GM19452 (cell line): ENCODE results near the gene F2RL1.
"Not testable (repeated sequence)": the region's sequence is repeated elsewhere in the genome, so short reads cannot be mapped to it uniquely, and the experiment has no call there.

Source experiments
- ATAC-seq: cut with Tn5 transposase; IDR thresholded peaks from one replicate; pipeline ENCODE4 v1.9.1; 2021; ENCODE audit not compliant: unreplicated experiment

F2RL1 gene

DNA sequence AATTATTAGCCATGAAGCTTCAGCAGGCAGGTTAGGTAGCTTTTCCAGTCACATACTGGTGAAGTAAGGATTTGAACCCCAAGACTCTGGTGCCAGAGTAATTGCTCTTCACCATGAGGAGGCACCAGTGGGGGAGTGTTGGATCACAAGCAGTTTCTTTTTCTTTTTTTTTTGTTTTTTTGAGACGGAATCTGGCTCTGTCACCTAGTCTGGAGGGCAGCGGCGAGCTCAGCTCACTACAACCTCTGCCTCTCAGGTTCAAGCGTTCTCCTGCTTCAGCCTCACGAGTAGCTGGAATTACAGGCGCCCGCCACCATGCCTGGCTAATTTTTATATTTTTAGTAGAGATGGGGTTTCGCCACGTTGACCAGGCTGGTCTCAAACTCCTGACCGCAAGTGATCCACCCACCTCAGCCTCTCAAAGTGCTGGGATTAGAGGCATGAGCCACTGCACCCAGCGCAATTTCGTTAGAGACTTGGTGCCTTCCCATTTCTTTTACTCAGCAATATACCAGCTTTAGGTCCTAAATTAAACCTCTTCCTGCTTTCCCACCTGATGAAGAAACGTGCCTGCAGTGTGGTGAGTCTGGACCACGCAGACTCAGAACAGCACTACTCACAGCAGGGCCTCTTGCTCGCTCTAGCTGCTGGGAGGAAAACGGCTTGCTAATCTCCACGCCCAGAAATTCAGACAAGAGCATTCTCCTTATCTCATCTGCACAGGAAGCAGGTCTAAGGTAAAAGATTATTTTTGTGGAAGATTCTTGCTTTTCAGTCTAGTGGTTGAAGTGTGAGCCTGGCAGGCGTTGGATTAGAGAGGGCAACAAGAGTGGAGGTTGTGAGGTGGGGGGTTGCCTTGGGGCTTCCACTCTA is 30.8 kb downstream of the F2RL1 start, which contains the start of gene S100Z:
S100Z (plus strand) TSS at position 596 of the 873 bp plus-strand sequence. CDS start 25,346 bp downstream, outside the sequence.
- ATAC-seq = no peak

DNA sequence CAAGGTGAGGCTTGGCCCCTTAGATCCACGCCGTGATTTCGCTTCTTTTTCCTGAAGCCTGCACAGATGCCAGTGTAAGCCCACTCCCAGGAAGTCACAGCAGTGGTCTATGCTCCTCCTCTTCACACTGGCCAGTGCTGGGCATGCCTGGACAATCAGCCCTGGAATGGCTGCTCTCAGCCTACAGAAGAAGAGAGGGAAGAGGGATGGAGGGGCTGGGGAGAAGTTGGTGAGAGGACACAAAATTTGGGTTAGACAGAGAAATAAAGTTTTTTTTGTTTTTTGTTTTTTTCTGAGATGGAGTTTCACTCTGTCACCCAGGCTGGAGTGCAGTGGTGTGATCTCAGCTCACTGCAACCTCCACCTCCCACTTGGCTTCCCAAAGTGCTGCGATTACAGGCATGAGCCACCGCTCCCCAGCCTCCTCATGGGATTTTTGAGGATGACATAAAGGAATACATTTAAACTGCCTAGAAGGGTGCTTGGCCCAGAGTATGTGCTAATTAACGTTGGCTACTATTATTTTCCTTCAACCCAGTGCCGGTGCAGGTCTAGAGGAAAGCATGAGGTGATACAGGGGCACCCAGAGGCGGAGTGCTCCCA is 31.8 kb downstream of the F2RL1 start:
- no peak for ATAC-seq

DNA sequence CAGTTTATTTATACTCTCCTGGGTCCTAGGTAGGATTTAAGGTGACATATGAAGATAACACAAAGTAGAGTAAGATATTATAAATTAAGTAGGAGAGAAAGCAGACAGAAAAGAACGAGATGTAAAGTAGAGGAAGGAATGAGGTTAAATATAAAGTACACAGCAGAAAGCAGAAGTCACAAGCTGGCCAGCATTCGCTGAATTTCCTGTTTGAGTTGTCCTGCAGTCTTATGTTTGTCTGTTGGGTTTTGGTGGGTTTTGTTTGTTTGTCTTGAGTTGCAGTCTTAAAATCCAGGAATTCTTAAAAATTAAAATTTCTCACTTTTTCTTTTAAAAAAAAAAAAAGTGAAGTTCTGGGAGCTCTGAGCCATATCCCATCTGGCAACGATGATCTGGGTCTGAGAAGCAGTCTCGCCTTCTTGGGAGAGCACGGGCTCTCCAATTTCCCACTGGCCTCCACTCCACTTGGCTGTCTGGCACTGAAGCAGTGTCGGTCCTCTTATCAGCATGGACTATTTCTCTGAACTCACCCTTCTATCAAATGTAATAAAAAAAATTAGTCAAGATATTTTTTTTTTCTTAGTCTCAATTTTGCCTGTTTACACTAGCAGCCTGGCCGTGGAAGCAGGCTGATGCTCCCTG is 33.0 kb downstream of the F2RL1 start:
- ATAC-seq = no peak

DNA sequence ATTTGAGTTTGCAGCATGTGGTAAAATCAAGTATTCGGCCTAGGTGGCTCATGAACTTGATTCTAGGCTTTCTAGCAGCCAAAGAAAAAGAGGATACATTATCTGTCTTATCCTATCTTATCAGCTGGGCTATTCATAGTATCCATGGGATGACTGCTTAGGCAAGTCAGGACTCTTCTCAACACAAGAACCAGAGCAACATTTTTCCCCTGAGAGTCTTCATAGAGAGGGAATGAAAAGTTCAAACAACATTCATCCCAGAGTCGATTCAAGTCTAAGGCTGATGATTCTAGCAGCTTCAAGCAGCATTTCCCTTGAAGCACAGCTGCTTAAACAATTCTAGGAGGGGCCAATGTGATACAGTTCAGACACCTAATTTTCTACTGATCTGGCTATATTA is 33.9 kb downstream of the F2RL1 start:
- ATAC-seq = no peak

DNA sequence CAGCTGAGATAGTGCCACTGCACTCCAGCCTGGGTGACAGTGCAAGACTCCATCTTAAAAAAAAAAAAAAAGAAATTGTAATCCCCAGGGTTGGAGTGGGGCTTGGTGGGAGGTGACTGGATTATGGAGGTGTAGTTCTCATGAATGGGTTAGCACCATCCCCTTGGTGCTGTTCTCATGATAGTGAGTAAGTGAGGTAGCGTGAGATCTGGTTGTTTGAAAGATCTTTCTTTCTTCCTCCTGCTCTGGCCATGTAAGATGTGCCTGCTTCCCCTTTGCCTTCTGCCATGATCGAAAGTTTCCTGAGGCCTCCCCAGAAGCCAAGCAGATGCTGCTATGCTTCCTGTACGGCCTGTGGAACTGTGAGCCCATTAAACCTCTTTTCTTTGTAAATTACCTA is 34.9 kb downstream of the F2RL1 start:
- not testable (repeated sequence) for ATAC-seq

DNA sequence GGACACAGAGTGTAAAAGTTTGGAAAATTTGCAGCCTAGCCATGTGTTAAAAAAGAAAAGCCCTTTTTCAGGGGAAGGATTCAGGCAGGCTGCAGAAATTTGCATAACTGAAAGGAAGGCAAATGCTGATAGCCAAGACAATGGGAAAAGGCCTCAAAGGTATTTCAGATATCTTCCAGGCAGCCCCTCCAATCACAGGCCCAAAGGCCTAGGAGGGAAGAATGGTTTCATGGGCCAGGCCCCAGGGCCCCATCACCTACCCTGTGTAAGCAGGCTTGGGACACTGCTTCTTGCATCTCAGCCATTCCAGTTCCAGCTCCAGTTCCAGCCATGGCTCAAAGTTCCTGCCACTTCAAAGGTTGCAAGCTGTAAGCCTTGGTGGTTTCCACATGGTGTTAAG is 35.8 kb downstream of the F2RL1 start:
- ATAC-seq = no peak

DNA sequence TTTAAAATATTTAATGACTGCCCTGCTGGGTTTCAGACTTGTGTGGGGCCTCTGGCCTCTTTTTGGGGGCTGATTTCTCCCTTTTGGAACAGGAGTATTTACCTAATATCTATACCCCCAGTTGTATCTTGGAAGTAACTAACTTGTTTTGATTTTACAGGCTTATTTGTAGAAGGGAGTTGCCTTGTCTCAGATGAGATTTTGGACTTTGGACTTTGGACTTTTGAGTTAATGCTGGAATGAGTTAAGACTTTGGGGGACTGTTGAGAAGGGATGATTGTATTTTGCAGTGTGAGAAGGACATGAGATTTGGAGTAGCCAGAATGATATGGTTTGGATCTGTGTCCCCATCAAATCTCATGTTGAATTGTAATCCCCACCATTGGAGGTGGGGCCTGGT is 36.7 kb downstream of the F2RL1 start:
- ATAC-seq = not testable (repeated sequence)

DNA sequence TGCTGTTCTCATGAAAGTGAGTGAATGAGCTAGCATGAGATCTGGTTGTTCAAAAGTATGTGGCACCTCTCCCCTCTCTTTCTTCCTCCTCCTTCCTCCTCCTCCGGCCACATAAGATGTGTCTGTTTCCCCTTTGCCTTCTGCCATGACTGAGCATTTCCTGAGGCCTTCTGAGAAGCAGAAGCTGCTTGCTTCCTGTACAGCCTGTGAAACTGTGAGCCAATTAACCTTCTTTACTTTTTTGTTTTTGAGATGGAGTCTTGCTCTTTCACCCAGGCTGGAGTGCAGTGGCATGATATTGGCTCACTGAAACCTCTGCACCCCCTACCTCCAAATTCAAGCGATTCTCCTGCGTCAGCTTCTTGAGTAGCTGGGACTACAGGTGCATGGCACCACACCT is 37.1 kb downstream of the F2RL1 start:
- ATAC-seq = no peak

DNA sequence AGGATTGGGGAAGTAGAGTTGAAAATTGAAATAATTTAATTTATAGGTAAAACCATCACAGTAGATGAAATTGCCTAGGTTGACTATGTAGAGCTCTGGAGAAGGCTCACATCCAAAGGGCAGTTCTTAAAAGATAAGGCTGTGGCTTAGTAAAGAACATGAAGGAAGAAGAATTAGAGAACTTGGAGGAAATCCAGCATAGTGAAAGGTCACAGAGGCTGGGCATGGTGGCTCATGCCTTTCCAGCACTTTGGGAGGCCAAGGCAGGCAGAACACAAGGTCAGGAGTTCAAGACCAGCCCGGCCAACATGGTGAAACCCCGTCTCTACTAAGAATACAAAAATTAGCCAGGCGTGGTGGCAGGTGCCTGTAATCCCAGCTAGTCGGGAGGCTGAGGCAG is 38.0 kb downstream of the F2RL1 start:
- ATAC-seq = not testable (repeated sequence)

DNA sequence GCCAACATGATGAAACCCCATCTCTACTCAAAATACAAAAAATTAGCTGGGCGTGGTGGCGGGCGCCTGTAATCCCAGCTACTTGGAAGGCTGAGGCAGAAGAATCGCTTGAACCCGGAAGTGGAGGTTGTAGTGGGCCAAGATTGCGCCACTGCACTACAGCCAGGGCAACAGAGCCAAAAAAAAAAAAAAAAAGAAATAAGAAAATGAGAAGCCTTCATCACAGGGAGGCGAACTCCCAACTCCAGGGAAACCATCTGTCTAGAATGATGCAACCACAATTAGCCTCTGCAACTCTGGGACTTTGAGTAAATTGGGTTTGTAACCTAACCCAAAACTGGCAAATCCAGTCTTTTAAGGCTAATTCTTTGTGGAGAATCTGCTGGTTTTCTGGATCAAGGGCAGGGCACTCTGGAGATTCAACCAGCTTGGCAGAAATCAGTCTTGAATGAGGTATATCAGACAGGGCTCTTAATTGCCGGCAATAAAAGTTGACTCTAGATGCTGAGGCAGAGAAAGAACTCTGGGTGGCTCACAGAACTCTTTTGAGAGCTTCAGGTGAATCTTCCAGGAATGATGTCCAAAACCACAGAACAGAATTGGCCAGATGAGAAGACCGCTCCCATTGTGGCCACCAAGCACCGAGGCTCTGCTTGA is 40.9 kb downstream of the F2RL1 start:
- ATAC-seq = no peak

DNA sequence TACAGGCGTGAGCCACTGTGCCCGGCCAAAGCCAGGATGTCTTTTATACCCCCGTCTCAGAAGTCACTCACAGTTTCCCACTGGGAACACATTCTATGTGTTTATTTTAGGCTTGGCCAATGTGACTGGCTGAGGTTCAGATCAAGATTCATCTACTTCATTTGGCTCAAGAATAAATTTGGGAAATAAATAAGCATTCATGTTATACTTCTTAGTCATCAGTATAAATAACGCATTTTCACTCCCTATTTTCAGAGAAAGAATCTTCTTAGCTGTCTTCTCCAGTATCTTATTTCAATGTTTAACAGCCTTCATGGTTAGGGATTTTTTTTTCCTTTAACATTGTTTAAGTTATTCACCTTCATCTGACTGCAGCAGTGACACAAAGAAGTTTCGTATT is 42.8 kb downstream of the F2RL1 start:
- ATAC-seq = no peak

DNA sequence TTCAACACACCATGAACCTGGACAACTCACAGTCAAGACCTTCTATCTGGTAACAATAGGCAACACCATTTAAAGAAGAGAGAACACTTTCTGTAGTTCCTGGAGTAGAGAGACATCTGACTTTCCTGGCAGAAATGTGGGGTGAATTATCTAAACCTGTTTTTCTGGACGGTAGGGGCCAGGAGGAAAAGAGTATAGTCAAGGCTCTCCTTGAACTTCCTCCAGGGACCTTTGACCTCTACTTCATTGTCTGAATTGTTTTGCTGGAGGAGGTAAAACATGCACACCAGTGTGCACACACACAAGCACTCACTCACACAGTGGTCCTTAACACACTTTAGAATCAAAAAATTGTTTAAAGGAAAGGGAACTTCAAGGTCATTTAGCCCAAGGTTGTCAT is 44.2 kb downstream of the F2RL1 start:
- ATAC-seq = no peak

DNA sequence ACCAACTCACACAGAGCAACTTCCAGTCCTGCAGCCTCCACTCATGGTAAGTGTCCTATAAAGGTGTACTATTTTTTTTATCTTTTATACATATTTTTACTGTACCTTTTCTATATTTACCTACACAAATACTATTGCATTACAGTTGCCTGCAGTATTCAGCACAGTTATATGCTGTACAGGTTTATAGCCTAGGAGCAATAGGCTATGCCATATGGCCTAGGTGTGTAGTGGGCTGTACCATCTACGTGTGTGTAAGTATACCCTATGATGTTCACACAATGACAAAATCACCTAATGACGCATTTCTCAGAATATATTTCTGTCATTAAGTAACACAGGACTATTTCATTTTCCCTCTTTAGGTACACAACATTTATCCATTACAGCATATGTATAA is 47.7 kb downstream of the F2RL1 start:
- no peak for ATAC-seq

DNA sequence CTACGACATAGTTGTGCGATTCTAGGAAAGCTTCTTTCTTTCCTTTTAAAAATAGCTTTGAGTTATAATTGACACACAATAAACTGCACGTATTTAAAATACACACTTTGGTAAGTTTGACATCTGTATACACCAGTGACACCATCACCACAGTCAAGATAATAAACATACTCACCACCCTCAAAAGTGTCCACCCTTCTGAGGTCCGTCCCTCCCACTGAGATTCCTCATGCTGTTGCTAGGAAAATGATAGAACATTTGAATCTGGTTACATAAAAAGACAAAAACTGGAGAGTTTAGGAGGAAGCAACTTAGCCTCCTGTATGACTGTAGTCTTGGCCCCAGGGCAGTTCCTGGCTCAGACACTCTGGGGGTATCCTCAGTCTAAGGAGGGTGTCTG is 48.2 kb downstream of the F2RL1 start:
- ATAC-seq = no peak

DNA sequence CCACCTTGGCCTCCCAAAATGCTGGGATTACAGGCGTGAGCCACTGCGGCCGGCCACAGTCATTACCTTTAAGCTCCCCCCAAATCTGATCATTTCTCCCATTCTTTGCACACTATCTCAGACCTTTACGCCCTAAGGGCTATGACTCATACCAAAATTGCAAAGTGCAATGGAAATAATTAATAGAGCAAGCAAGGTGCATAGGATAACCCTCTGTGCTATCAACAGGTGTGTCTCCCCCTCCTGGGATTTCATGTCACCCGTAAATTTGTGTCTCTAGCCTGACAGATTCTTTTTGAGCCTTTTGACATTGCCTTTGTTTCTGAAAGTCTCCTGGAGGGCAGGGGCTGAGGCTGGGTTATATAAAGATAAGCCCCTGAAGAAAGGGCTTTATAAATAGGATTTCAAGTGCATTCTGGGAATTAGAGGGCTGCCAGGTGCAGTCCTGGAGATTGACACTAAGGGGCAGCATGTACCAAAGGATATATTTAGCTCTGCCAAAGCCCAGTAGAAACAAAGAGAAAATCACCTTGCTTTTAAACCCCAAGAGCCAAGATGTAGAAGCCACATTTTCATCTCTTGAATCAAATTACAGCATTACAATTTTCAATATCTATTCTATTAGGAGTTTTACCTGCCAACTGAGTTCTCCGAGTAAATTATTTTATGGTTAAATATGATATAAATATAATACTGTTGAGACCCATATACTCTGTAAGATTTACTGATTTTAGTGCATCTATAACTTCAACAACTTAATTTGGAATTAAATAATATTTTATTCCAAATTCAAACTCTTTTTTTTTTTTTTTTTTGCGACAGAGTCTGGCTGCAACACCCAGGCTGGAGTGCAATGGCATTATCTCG is 49.2 kb downstream of the F2RL1 start:
- ATAC-seq = no peak

DNA sequence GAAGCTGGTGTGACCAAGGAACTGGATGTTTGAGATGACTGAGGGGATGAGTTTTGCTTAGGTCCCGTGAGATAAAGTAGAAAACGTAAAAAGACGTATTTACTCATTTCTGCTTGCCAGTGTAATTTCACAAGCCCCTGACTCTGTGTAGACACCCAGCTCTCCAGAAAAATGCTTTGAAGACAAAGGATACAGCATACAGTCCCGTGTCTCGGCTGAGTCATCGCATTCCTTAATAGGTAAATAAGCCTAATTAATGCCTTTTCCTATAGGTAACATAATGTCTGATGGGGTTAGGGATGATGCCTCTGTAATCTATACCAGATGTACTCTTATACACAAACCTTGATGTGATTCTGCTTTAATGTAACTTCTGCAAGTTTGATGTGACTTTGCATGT is 51.2 kb downstream of the F2RL1 start:
- no peak for ATAC-seq

DNA sequence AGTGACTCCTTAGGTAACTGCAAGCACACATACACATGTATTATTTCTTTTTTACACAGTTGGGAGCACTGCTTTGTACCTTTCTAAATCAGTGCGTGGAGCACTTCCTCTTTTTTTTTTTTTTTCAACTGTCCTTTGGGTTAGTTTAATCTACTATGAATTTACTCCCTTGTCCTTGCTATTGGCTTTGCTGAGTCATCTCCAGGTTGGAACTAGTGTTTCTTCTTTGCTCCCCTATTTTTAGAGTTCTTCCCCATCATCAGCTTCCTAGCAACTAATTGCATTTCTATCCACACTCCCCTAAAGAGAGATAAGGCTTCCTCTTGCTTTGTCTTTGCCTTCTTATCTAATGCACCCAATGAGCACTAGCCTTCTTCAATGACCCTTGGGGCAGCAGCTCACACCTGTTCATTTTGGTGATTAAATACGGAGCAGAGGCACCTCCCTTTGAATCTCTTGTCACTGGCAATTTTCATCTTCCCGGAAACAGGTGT is 55.3 kb downstream of the F2RL1 start:
- ATAC-seq = no peak
